ENCODE data around the gene XYLT2. TPM values are rescaled to one million over a fixed set of nuclear protein-coding genes. Genes with fewer than 3 reads are reported as not detected.
A peak's percentile ranks its signal among the peaks of the same experiment; 100 is the strongest.

The XYLT2 gene
- total RNA-seq, 2 donors from 2014 or later: 17.1 to 20.6 TPM

DNA sequence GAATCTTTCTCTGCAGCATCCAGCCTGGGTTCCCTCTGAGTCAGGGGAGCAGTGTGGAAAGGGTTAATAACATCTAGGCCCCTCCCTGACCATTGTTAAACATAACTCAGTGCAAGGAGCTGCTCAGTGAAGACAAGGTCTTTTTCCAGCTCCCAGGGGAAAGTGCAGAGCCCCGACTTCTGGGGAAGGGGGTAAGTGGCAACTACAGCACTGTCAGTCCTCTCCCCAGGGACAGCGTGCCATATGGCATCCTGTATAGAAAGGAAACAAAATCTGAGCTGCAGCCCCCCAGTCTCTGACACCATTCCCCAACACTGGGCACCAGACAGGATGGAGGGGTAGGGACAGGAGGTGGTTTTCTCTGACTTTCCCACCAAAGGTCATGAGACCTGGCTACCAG lies 19.2 kb downstream of the XYLT2 start:
- H3K27ac ChIP-seq: no peak overlapping the region

DNA sequence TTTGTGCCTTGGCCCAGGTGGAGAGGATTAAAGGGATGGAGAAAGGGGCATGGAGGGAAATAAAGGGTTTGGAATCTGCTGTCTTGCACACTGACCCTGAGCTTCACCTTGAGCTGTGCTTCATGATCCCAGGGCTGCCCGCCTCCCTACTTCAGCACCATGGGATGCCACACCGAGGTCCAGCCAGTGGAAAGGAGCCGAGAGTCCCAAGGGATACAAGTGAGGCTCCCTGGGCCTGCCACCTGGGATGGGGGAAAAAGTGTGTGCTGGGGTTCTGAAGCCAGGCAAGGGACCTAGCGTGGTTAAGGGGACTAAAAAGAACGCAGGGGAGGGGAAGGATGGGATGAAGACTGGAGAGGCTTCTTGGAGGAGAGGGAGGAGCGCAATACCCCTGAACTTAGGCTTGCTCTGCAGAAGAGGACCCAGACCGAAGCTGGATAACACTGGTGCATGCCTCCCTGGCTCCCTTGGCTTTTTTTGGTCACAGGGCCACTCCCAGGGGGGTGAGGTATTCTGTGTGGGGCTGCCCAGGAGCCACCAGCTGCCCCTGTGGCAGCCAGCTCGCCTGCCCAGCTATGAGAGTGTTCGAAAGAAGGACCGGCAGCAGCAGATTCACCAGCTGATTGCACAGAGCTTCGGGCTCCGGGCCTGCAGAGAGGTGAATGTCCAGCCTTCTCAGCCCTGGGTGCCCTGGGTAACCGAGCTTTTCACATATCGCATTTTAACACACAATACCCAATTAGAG lies 19.9 kb downstream of the XYLT2 start:
- Histone ChIP-seq H3K4me1 (peaks cover 0 to 17% of the 10 kb centered on the region in 2 donors), H3K9me3 (no peaks in the 10 kb centered on the region), H3K36me3 (peaks cover 45% of the 10 kb centered on the region), H3K4me3 (no peak overlapping the region), H3K27me3 (no peaks in the 10 kb centered on the region), H3K27ac (no peak overlapping the region)
- DNase-seq (ENCODE audit: low spot score): no peak
- TF ChIP-seq, protein P1, sequence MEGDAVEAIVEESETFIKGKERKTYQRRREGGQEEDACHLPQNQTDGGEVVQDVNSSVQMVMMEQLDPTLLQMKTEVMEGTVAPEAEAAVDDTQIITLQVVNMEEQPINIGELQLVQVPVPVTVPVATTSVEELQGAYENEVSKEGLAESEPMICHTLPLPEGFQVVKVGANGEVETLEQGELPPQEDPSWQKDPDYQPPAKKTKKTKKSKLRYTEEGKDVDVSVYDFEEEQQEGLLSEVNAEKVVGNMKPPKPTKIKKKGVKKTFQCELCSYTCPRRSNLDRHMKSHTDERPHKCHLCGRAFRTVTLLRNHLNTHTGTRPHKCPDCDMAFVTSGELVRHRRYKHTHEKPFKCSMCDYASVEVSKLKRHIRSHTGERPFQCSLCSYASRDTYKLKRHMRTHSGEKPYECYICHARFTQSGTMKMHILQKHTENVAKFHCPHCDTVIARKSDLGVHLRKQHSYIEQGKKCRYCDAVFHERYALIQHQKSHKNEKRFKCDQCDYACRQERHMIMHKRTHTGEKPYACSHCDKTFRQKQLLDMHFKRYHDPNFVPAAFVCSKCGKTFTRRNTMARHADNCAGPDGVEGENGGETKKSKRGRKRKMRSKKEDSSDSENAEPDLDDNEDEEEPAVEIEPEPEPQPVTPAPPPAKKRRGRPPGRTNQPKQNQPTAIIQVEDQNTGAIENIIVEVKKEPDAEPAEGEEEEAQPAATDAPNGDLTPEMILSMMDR (IDR thresholded peaks at IDR 0.05): no peak

More for the DNA sequence above, 19.2 kb downstream of the XYLT2 start:
- H3K9me3 ChIP-seq: no peaks in the 10 kb centered on the region
- no peak for DNase-seq (ENCODE audit: low spot score)
- no peaks in the 10 kb centered on the region for H3K27me3 ChIP-seq
- peaks cover 0 to 17% of the 10 kb centered on the region in 2 donors for H3K4me1 ChIP-seq
- peaks cover 42% of the 10 kb centered on the region for H3K36me3 ChIP-seq
- H3K4me3 ChIP-seq: no peak overlapping the region
- TF ChIP-seq, protein P1 (IDR thresholded peaks at IDR 0.05): no peak

DNA sequence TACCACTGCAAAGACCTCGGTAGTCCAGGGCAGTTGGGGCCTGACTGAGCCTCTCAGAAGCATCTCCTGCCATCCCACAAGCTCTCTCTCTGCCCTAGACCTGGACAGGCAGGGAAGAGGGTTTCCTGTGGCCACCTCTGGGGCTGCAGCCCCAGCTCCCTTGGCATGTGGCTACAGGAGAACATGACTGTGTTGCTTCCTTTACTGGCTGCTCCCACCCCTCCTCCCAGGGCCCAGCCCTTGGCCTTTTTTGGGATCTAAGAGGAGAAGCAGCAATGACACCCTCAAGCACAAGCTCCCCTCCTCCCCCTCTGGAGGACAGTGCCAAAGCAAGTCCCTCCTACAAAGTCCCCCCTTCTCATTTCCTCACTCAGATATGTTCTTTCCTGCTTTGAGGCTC lies 21.5 kb downstream of the XYLT2 start:
- Histone ChIP-seq H3K27ac (no peak overlapping the region), H3K4me3 (no peak overlapping the region), H3K9me3 (no peaks in the 10 kb centered on the region), H3K36me3 (peaks cover 45% of the 10 kb centered on the region), H3K27me3 (no peaks in the 10 kb centered on the region), H3K4me1 (peaks cover 0 to 26% of the 10 kb centered on the region in 2 donors)
- TF ChIP-seq, protein P1 (IDR thresholded peaks at IDR 0.05): no peak
- DNase-seq (ENCODE audit: low spot score): no peak

DNA sequence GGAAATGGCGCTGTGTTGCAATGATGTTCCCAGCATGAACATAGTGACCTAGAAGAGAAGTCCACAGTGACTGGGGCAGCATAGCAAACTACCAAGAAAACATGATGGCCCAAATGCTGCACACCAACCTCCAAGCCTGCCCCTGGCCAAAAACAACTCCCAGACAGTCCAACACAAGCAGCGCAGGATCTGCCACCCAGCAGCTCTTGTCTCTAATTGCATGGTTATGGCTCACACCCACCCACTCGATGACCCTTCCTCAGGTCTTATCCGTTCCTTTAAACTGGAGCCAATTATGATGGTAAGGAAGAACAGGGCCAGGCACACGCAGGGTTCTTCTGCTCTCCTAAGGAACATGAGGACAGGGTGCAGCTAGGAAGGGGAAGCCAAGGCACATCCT lies 24.1 kb downstream of the XYLT2 start:
- Histone ChIP-seq H3K27me3 (no peaks in the 10 kb centered on the region), H3K9me3 (no peaks in the 10 kb centered on the region), H3K36me3 (peaks cover 45% of the 10 kb centered on the region), H3K4me3 (no peak overlapping the region), H3K4me1 (peaks cover 0 to 22% of the 10 kb centered on the region in 2 donors), H3K27ac (no peak overlapping the region)
- TF ChIP-seq, protein P1 (IDR thresholded peaks at IDR 0.05): no peak
- DNase-seq (ENCODE audit: low spot score): no peak

DNA sequence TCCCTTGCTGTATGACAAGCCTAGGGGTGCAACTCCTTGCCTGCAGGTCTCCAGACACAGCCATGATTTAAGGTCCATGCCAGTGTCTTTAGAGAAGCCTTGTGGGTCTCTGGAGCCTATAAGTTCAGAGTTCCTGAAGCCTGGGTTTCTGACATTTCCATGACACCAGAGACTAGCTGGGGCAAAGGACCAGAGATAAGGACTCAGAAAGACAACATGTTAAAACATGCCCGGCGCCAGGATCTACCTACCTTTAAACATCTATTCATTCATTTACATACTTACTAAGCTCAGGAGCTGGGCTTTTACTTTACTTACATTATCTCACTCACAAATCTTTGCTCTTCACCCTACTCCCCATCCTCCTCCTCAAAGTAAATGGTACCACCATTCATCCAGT lies 25.6 kb downstream of the XYLT2 start:
- DNase-seq (ENCODE audit: low spot score): no peak
- Histone ChIP-seq H3K4me3 (peak overlapping the region in 1 of 2 donors; percentile 65), H3K4me1 (peaks cover 0 to 22% of the 10 kb centered on the region in 2 donors), H3K9me3 (no peaks in the 10 kb centered on the region), H3K27ac (no peak overlapping the region), H3K27me3 (no peaks in the 10 kb centered on the region), H3K36me3 (peaks cover 40% of the 10 kb centered on the region)
- TF ChIP-seq, protein P1 (IDR thresholded peaks at IDR 0.05): no peak
